Upper lobe of right lung (tissue), 1 donor: ENCODE data around the gene ADGRV1. TPM values are rescaled to one million over a fixed set of nuclear protein-coding genes. Genes with fewer than 3 reads are reported as not detected.

Experiments
- ATAC-seq: fragments of 200-7000 bp; cut with Tn5 transposase; one replicate; pipeline ENCODE4 v1.9.1; 2020; ENCODE audit warnings: mild to moderate bottlenecking, moderate library complexity
- DNase-seq: peaks from one replicate; pipeline ENCODE4 v3.0.0-alpha.2; 2020
- H3K27ac ChIP-seq: fragments of 200-600 bp; one replicate; pipeline ENCODE4 v1.8.0; 2022
- H3K27me3 ChIP-seq: fragments of 200-600 bp; one replicate; pipeline ENCODE4 v1.8.0; 2022; ENCODE audit warnings: mild to moderate bottlenecking
- H3K36me3 ChIP-seq: fragments of 200-600 bp; one replicate; pipeline ENCODE4 v1.8.0; 2022
- H3K4me1 ChIP-seq: fragments of 200-600 bp; one replicate; pipeline ENCODE4 v1.8.0; 2022
- H3K4me3 ChIP-seq: fragments of 200-600 bp; one replicate; pipeline ENCODE4 v1.8.0; 2022; ENCODE audit warnings: mild to moderate bottlenecking
- H3K9me3 ChIP-seq: fragments of 200-600 bp; one replicate; pipeline ENCODE4 v1.8.0; 2022
- intact Hi-C: fragments of 100-400 bp; cut with DNase I; formaldehyde crosslinking; loops from one replicate; pipeline ENCODE4 v1.11.0; 2022
- total RNA-seq: library from RNA; stranded (reverse); fragmentation: NEBNext Ultra II Directional; extraction: Animal tissue kit (Norgen Biotek cat#: 25700); gene quantifications from one replicate; pipeline ENCODE4 v1.2.1, GENCODE V29; 2021
- TF ChIP-seq, protein P1 (sequence below): fragments of 200-600 bp; IDR thresholded peaks from one replicate; pipeline ENCODE4 v1.8.0; 2022; ENCODE audit warnings: antibody characterized with exemption
- donor health status: DM: no; HTN: yes; CAD: no; lungs with severe emphysema.

Gene ADGRV1
- total RNA-seq, 1 donor from 2014 or later = 47.1 TPM

DNA sequence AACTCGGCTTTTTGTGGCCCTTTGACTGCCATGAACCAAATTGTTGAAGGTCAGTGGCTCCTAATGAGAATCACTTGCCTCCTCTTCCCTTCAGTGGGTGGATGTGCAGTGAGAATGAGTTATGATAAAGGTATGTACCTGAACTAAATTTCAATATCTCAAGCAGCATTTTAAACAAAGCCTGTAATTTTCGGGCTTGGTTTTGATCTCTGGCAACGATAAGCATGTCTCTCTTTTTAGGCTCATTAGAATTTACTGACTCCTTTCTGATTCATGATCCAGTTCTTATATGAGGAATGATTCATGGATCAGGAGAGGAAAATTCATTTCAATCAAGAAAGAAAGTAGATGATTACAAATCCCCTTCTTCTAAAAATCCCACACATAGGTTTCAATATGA is 519.0 kb downstream of the ADGRV1 start:
- ATAC-seq = no peak
- Histone ChIP-seq H3K4me3 (no peak overlapping the region), H3K4me1 (peaks cover 6% of the 10 kb centered on the region), H3K27ac (no peak overlapping the region), H3K36me3 (no peaks in the 10 kb centered on the region), H3K9me3 (no peaks in the 10 kb centered on the region), H3K27me3 (no peaks in the 10 kb centered on the region)
- DNase-seq = no peak
- intact Hi-C loops = no loop called here
- TF ChIP-seq, protein P1, sequence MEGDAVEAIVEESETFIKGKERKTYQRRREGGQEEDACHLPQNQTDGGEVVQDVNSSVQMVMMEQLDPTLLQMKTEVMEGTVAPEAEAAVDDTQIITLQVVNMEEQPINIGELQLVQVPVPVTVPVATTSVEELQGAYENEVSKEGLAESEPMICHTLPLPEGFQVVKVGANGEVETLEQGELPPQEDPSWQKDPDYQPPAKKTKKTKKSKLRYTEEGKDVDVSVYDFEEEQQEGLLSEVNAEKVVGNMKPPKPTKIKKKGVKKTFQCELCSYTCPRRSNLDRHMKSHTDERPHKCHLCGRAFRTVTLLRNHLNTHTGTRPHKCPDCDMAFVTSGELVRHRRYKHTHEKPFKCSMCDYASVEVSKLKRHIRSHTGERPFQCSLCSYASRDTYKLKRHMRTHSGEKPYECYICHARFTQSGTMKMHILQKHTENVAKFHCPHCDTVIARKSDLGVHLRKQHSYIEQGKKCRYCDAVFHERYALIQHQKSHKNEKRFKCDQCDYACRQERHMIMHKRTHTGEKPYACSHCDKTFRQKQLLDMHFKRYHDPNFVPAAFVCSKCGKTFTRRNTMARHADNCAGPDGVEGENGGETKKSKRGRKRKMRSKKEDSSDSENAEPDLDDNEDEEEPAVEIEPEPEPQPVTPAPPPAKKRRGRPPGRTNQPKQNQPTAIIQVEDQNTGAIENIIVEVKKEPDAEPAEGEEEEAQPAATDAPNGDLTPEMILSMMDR = no peak

DNA sequence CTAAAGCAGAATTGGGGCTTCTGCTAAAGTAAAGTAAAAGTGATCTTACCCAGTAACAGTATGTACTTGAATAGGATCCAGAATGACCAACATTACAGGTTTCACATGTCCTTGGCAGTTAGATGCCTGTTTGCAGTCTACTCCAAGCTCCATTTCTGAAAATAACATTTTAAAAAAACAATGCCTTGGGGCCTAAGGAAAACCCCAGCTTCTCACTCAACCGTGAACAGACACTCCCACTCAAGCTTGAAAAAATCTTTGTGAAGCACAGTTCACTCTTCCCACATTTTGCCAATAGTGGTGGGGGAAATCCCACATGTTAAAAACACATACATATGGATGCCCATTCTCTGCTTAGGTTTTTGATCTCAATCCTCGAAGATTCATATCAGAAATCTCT is 520.4 kb downstream of the ADGRV1 start:
- DNase-seq (no peak), ATAC-seq (peak; percentile 20)
- Histone ChIP-seq H3K4me3 (no peak overlapping the region), H3K36me3 (no peaks in the 10 kb centered on the region), H3K27ac (no peak overlapping the region), H3K4me1 (peaks cover 6% of the 10 kb centered on the region), H3K27me3 (no peaks in the 10 kb centered on the region), H3K9me3 (no peaks in the 10 kb centered on the region)
- TF ChIP-seq, protein P1 = no peak
- intact Hi-C loops = no loop called here

DNA sequence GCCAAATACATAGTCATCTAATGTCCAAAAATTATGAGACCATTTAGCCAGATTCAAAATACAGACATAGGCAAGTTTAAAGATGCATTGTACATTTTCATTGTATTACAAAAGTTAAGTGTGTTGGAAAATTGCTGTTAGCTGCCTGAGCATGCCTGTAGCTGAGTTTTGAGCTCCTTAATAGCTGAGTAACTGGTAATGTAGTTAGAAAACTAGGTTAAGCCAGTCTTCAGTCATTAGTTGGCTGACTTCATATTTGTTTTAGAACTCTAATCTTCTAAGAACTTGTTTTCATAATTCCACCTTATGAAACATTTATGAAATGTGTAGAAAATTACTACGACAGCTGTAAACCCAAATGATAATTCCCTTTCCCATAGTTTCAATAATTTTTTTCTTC is 531.2 kb downstream of the ADGRV1 start:
- intact Hi-C loops = no loop called here
- Histone ChIP-seq H3K9me3 (no peaks in the 10 kb centered on the region), H3K27ac (no peak overlapping the region), H3K36me3 (no peaks in the 10 kb centered on the region), H3K27me3 (no peaks in the 10 kb centered on the region), H3K4me3 (no peak overlapping the region), H3K4me1 (no peaks in the 10 kb centered on the region)
- DNase-seq (no peak), ATAC-seq (no peak)
- TF ChIP-seq, protein P1 = no peak

- ATAC-seq (no peak), DNase-seq (no peak)
- Histone ChIP-seq H3K27ac (no peak overlapping the region), H3K36me3 (no peaks in the 10 kb centered on the region), H3K4me3 (no peak overlapping the region), H3K9me3 (no peaks in the 10 kb centered on the region), H3K27me3 (no peaks in the 10 kb centered on the region), H3K4me1 (peaks cover 9% of the 10 kb centered on the region)
- TF ChIP-seq, protein P1 = no peak
- intact Hi-C loops = no loop called here
Measured at GRCh38 chr5:91090995-91091394, 532.4 kb downstream of the ADGRV1 start.

GRCh38 chr5:91091471-91092234 is 533.1 kb downstream of the ADGRV1 start:
- Histone ChIP-seq H3K27me3 (no peaks in the 10 kb centered on the region), H3K4me3 (no peak overlapping the region), H3K4me1 (peaks cover 13% of the 10 kb centered on the region), H3K36me3 (no peaks in the 10 kb centered on the region), H3K9me3 (no peaks in the 10 kb centered on the region), H3K27ac (no peak overlapping the region)
- intact Hi-C loops = no loop called here
- DNase-seq (no peak), ATAC-seq (no peak)
- TF ChIP-seq, protein P1 = no peak
